GM12801 (cell line): ENCODE data around the gene PLXNB2.

Experiments
- CTCF ChIP-seq: IDR thresholded peaks from one replicate; pipeline ENCODE4 v1.5.1; 2011; ENCODE audit warnings: control low read depth; ENCODE audit not compliant: insufficient read length; ENCODE audit errors: extremely low read depth

Gene PLXNB2

GRCh38 chr22:50250249-50250554, 57.2 kb downstream of the PLXNB2 start:
- TF ChIP-seq CTCF: no peak

- no peak for TF ChIP-seq CTCF
Observed at GRCh38 chr22:50249341-50250248, 57.9 kb downstream of the PLXNB2 start.

GRCh38 chr22:50248196-50249081, 59.0 kb downstream of the PLXNB2 start:
- no peak for TF ChIP-seq CTCF

- TF ChIP-seq CTCF: no peak
Observed at GRCh38 chr22:50247748-50248147, 59.7 kb downstream of the PLXNB2 start.

- no peak for TF ChIP-seq CTCF
Observed at GRCh38 chr22:50246242-50247175, 60.9 kb downstream of the PLXNB2 start.

GRCh38 chr22:50245214-50246072, 62.0 kb downstream of the PLXNB2 start:
- no peak for TF ChIP-seq CTCF
